Calu3 (cell line): Measurements from ENCODE around the gene CYP11A1. TPM values are rescaled to one million over a fixed set of nuclear protein-coding genes. Genes with fewer than 3 reads are reported as not detected.

ENCODE experiments used
- BruUV-seq: library from RNA; stranded (reverse); fragments of 400-500 nt; replicated peaks from 2 replicates; lab custom pipeline; 2021; lab: Mats Ljungman, UMichigan
- CTCF ChIA-PET: fragments of 300-600 bp; sonication (Branson Sonifier 250); formaldehyde crosslinking; loops from one replicate; lab custom pipeline; 2022; ENCODE audit warnings: antibody characterized with exemption; lab: Charles Lee
- DNase-seq: peaks from one replicate; pipeline ENCODE4 v3.0.0; 2022
- H3K27ac Mint-ChIP-seq: one replicate; pipeline ENCODE4 v1.8.0; 2022; ENCODE audit warnings: mixed read lengths; ENCODE audit not compliant: unreplicated experiment
- H3K27me3 Mint-ChIP-seq: one replicate; pipeline ENCODE4 v1.8.0; 2022; ENCODE audit warnings: mixed read lengths; ENCODE audit not compliant: unreplicated experiment
- H3K36me3 Mint-ChIP-seq: one replicate; pipeline ENCODE4 v1.8.0; 2022; ENCODE audit warnings: mild to moderate bottlenecking, moderate library complexity, mixed read lengths; ENCODE audit not compliant: insufficient read depth, unreplicated experiment
- H3K4me1 Mint-ChIP-seq: one replicate; pipeline ENCODE4 v1.8.0; 2022; ENCODE audit warnings: mild to moderate bottlenecking, low read depth, mixed read lengths; ENCODE audit not compliant: unreplicated experiment
- H3K4me3 Mint-ChIP-seq: one replicate; pipeline ENCODE4 v1.8.0; 2022; ENCODE audit warnings: mild to moderate bottlenecking, low read depth, moderate library complexity, mixed read lengths; ENCODE audit not compliant: unreplicated experiment
- H3K9me3 Mint-ChIP-seq: one replicate; pipeline ENCODE4 v1.8.0; 2022; ENCODE audit warnings: low read depth, mixed read lengths; ENCODE audit not compliant: unreplicated experiment
- intact Hi-C: fragments of 100-400 bp; cut with micrococcal nuclease; formaldehyde crosslinking; loops from one replicate; pipeline ENCODE4 v1.10.0; 2022; ENCODE audit not compliant: unreplicated experiment
- total RNA-seq: library from RNA; stranded (reverse); gene quantifications from 2 replicates; pipeline ENCODE4 v1.2.3, GENCODE V29; 2022
- TF ChIP-seq, protein P1 (sequence below): fragments of 200-600 bp; IDR thresholded peaks from one replicate; pipeline ENCODE4 v1.8.0; 2022; ENCODE audit warnings: antibody characterized with exemption; ENCODE audit not compliant: unreplicated experiment

The CYP11A1 gene
- total RNA-seq, 1 experiment from 2014 or later, result not detected

DNA sequence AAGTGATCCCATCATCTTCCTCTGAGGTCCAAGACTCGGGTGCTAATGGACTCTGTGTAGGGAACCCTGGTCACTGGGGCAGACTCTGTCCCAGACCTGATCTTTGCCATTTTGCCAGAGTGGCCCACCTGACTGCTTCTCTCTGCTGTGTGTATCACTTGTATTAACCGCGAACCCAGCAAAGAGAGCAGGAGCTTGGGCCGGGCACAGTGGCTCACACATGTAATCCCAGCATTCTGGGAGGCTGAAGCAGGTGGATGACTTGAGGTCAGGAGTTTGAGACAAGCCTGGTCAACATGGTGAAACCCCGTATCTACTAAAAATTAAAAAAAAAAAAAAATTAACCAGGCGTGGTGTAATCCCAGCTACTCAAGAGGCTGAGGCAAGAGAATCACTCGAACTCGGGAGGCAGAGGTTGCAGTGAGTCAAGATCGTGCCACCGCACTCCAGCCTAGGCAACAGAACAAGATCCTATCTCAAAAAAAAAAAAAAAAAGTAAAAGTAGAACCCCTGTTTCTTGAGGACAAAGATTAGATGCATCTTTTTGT is 32.9 kb upstream of the CYP11A1 start:
- DNase-seq, result no peak
- no peaks in the 10 kb centered on the region for H3K9me3 Mint-ChIP-seq
- no peaks in the 10 kb centered on the region for H3K27me3 Mint-ChIP-seq
- peak overlapping the region; percentile 74 for H3K27ac Mint-ChIP-seq
- intact Hi-C loops, result no loop called here
- TF ChIP-seq, protein P1, sequence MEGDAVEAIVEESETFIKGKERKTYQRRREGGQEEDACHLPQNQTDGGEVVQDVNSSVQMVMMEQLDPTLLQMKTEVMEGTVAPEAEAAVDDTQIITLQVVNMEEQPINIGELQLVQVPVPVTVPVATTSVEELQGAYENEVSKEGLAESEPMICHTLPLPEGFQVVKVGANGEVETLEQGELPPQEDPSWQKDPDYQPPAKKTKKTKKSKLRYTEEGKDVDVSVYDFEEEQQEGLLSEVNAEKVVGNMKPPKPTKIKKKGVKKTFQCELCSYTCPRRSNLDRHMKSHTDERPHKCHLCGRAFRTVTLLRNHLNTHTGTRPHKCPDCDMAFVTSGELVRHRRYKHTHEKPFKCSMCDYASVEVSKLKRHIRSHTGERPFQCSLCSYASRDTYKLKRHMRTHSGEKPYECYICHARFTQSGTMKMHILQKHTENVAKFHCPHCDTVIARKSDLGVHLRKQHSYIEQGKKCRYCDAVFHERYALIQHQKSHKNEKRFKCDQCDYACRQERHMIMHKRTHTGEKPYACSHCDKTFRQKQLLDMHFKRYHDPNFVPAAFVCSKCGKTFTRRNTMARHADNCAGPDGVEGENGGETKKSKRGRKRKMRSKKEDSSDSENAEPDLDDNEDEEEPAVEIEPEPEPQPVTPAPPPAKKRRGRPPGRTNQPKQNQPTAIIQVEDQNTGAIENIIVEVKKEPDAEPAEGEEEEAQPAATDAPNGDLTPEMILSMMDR, result no peak
- H3K36me3 Mint-ChIP-seq, result peaks cover 16% of the 10 kb centered on the region
- CTCF ChIA-PET, result interaction anchor here (0.7 to 2.0 kb wide), 4 partner anchors 15 to 140 kb away, joined by 3 to 15 read pairs (median 4); no protein-coding TSS in a partner anchor
- H3K4me1 Mint-ChIP-seq, result peaks cover 60% of the 10 kb centered on the region
- BruUV-seq, result no TSS peak
- H3K4me3 Mint-ChIP-seq, result no peak overlapping the region

DNA sequence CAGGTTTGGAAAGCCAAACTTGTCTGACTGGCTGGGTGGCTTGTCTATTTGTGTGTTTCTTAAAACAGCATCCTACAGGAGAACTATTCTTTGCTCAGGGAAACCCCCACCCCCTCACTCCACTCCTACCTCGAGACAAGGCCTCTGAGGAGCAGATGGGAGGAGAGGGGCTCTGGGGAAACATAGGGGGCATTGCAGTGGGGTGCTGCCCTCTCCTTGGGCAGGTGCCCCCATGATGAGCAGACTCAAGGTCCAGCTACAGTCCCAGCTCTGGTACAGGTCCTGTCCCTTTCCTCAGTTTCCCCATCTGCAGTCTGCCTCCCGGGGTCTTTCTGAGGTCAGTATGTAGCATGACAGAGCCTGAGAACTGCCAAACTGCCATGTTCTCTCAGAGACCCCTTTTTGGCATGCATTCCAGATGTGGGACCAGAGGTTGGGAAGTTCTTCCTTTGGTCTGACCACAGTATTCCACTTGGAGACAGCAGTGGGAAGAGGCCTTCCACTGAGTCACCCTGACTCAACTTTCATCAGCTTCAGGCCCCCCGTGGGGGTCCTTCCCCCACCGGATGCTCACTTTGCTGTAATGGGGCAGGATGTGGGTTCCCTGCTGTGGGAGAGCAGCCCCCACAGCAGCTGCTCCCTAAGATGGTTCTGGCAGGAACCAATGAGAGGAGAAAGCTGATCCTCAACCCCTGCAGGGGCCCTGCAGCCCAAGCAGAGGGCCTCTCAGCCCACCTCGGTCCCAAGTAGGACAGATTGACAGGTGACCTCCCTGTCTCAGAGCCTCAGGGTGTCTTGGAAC is 32.3 kb upstream of the CYP11A1 start:
- intact Hi-C loops, result no loop called here
- Mint-ChIP-seq H3K4me1 (peaks cover 67% of the 10 kb centered on the region), H3K36me3 (peaks cover 16% of the 10 kb centered on the region), H3K27ac (peak overlapping the region; percentile 74), H3K9me3 (no peaks in the 10 kb centered on the region), H3K27me3 (no peaks in the 10 kb centered on the region), H3K4me3 (no peak overlapping the region)
- CTCF ChIA-PET, result interaction anchor here (2.0 kb wide), 1 partner anchor 14 kb away, joined by 15 read pairs; no protein-coding TSS in a partner anchor
- DNase-seq, result peak; percentile 70
- TF ChIP-seq, protein P1, result no peak
- BruUV-seq, result no TSS peak

DNA sequence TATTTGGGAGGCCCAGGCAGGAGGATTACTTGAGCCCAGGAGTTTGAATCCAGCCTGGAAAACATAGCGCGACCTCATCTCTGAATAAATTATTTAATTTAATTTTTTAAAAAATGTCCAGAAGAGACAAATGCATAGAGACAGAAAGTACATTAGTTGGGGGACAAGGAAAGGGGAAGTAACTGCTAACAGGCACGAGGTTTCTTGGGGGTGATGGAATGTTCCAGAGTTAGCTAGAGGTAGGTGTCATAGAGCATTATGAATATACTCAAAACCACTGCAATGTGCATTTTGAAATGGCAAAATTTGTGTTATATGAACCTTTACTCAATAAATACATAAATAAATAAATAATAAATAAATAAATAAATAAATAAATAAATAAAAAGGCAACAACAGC is 31.7 kb upstream of the CYP11A1 start:
- Mint-ChIP-seq H3K4me3 (no peak overlapping the region), H3K36me3 (peaks cover 16% of the 10 kb centered on the region), H3K9me3 (no peaks in the 10 kb centered on the region), H3K4me1 (peaks cover 73% of the 10 kb centered on the region), H3K27me3 (no peaks in the 10 kb centered on the region), H3K27ac (peak overlapping the region; percentile 98)
- BruUV-seq, result no TSS peak
- TF ChIP-seq, protein P1, result no peak
- DNase-seq, result no peak
- CTCF ChIA-PET, result interaction anchor here (2.0 kb wide), 1 partner anchor 14 kb away, joined by 15 read pairs; no protein-coding TSS in a partner anchor
- intact Hi-C loops, result no loop called here

DNA sequence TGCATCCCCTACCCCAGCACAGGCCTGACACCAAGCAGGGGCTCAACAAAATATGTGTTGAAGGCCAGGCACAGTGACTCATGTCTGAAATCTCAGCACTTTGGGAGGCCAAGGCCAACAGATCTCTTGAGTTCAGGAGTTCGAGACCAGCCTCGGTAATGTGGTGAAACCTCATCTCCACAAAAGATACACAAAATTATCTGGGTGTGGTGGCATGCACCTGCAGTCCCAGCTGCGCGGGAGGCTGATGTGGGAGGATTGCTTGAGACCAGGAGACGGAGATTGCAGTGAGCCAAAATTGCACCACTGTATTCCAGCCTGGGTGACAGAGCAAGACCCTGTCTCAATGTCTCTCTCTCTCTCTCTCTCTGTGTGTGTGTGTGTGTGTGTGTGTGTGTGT is 30.7 kb upstream of the CYP11A1 start:
- BruUV-seq, result no TSS peak
- H3K27ac Mint-ChIP-seq, result peak overlapping the region; percentile 98
- peaks cover 76% of the 10 kb centered on the region for H3K4me1 Mint-ChIP-seq
- H3K27me3 Mint-ChIP-seq, result no peaks in the 10 kb centered on the region
- intact Hi-C loops, result no loop called here
- no peak overlapping the region for H3K4me3 Mint-ChIP-seq
- TF ChIP-seq, protein P1, result no peak
- no peaks in the 10 kb centered on the region for H3K9me3 Mint-ChIP-seq
- peaks cover 16% of the 10 kb centered on the region for H3K36me3 Mint-ChIP-seq
- DNase-seq, result no peak
- CTCF ChIA-PET, result interaction anchor here (2.0 kb wide), 1 partner anchor 13 kb away, joined by 15 read pairs; no protein-coding TSS in a partner anchor
